ENCODE data around the gene ATRN. TPM values are rescaled to one million over a fixed set of nuclear protein-coding genes. Genes with fewer than 3 reads are reported as not detected.

Gene ATRN
- total and polyA plus RNA-seq, 2 experiments from 2014 or later: 2.2 to 18.3 TPM

DNA sequence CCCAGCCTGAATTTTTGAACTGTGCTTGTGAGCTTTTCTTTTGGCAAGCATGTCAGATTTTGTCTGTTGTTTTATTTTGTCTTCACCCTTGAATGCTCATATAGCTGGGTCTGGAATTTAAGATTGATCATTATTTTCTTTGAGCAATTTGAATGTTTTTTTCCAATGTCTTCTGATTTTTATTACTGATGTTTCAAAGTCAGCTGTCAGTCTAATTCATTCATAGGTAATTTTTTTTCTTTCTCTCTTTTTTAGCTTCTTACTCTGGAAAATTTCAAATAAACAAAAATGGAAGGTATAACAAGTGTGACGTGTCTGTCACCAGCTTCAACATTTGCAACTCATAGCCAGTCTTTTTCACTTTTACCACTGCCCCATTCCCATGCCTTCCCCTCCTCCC, 15.1 kb downstream of the ATRN start:
- no peaks in the 10 kb centered on the region for H3F3A ChIP-seq (replicated peaks; ENCODE audit: low read depth)
- Mint-ChIP-seq H3K27ac (no peak overlapping the region), H3K4me1 (no peaks in the 10 kb centered on the region), H3K9me3 (peaks cover 16% of the 10 kb centered on the region), H3K36me3 (ENCODE audit: low read depth) (peaks cover 10% of the 10 kb centered on the region), H3K4me3 (no peak overlapping the region), H3K27me3 (ENCODE audit: insufficient read depth, low read depth, poor library complexity) (no peaks in the 10 kb centered on the region)
- no peaks in the 10 kb centered on the region for H3K4me1 ChIP-seq (ENCODE audit: insufficient read depth)
- H3K79me2 ChIP-seq (replicated peaks; ENCODE audit: insufficient read depth): peaks cover 32% of the 10 kb centered on the region
- H3K4me3 ChIP-seq: no peak overlapping the region
- H3K9me2 ChIP-seq (ENCODE audit: insufficient read depth): 0 out of 2 replicates have a peak, but pooled peaks cover 5% of the 10 kb centered on the region
- ATAC-seq (no peak), DNase-seq (ENCODE audit: low spot score) (no peak)
- no peak overlapping the region for H2AFZ ChIP-seq
- no peaks in the 10 kb centered on the region for H4K20me1 ChIP-seq (replicated peaks; ENCODE audit: insufficient read depth)
- H3K36me3 ChIP-seq (ENCODE audit: insufficient read depth): no peaks in the 10 kb centered on the region; the same call in 1 of the 2 replicates
- H3K27me3 ChIP-seq (ENCODE audit: insufficient read depth): no peaks in the 10 kb centered on the region
- H3K27ac ChIP-seq (ENCODE audit: low read depth): no peak overlapping the region
- TF ChIP-seq, protein P1, sequence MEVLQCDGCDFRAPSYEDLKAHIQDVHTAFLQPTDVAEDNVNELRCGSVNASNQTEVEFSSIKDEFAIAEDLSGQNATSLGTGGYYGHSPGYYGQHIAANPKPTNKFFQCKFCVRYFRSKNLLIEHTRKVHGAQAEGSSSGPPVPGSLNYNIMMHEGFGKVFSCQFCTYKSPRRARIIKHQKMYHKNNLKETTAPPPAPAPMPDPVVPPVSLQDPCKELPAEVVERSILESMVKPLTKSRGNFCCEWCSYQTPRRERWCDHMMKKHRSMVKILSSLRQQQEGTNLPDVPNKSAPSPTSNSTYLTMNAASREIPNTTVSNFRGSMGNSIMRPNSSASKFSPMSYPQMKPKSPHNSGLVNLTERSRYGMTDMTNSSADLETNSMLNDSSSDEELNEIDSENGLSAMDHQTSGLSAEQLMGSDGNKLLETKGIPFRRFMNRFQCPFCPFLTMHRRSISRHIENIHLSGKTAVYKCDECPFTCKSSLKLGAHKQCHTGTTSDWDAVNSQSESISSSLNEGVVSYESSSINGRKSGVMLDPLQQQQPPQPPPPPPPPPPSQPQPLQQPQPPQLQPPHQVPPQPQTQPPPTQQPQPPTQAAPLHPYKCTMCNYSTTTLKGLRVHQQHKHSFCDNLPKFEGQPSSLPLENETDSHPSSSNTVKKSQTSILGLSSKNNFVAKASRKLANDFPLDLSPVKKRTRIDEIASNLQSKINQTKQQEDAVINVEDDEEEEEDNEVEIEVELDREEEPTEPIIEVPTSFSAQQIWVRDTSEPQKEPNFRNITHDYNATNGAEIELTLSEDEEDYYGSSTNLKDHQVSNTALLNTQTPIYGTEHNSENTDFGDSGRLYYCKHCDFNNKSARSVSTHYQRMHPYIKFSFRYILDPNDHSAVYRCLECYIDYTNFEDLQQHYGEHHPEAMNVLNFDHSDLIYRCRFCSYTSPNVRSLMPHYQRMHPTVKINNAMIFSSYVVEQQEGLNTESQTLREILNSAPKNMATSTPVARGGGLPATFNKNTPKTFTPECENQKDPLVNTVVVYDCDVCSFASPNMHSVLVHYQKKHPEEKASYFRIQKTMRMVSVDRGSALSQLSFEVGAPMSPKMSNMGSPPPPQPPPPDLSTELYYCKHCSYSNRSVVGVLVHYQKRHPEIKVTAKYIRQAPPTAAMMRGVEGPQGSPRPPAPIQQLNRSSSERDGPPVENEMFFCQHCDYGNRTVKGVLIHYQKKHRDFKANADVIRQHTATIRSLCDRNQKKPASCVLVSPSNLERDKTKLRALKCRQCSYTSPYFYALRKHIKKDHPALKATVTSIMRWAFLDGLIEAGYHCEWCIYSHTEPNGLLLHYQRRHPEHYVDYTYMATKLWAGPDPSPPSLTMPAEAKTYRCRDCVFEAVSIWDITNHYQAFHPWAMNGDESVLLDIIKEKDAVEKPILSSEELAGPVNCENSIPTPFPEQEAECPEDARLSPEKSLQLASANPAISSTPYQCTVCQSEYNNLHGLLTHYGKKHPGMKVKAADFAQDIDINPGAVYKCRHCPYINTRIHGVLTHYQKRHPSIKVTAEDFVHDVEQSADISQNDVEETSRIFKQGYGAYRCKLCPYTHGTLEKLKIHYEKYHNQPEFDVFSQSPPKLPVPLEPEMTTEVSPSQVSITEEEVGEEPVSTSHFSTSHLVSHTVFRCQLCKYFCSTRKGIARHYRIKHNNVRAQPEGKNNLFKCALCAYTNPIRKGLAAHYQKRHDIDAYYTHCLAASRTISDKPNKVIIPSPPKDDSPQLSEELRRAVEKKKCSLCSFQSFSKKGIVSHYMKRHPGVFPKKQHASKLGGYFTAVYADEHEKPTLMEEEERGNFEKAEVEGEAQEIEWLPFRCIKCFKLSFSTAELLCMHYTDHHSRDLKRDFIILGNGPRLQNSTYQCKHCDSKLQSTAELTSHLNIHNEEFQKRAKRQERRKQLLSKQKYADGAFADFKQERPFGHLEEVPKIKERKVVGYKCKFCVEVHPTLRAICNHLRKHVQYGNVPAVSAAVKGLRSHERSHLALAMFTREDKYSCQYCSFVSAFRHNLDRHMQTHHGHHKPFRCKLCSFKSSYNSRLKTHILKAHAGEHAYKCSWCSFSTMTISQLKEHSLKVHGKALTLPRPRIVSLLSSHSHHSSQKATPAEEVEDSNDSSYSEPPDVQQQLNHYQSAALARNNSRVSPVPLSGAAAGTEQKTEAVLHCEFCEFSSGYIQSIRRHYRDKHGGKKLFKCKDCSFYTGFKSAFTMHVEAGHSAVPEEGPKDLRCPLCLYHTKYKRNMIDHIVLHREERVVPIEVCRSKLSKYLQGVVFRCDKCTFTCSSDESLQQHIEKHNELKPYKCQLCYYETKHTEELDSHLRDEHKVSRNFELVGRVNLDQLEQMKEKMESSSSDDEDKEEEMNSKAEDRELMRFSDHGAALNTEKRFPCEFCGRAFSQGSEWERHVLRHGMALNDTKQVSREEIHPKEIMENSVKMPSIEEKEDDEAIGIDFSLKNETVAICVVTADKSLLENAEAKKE (CRISPR knock-in tag; IDR thresholded peaks at IDR 0.05): no peak
- TF ChIP-seq EZH2phosphoT487 (IDR thresholded peaks at IDR 0.05; ENCODE audit: unreplicated experiment) (no peak), POLR2AphosphoS5 (IDR thresholded peaks at IDR 0.05; ENCODE audit: low read depth) (no peak), JUNB (IDR thresholded peaks at IDR 0.05; ENCODE audit: unreplicated experiment) (no peak), NANOG (IDR thresholded peaks at IDR 0.05; ENCODE audit: borderline replicate concordance) (no peak), CREB1 (CRISPR knock-in tag; IDR thresholded peaks at IDR 0.05; ENCODE audit: low read depth) (no peak), EZH2 (IDR thresholded peaks at IDR 0.05; ENCODE audit: low read depth, unreplicated experiment) (no peak), ZNF114 (CRISPR knock-in tag; IDR thresholded peaks at IDR 0.05) (no peak), ZNF331 (CRISPR knock-in tag; IDR thresholded peaks at IDR 0.05; ENCODE audit: low read depth) (no peak), CTCF (conservative IDR thresholded peaks at IDR 0.05; ENCODE audit: low read depth in 2 of 2) (no peak), STAT1 (IDR thresholded peaks at IDR 0.05; ENCODE audit: unreplicated experiment) (no peak)
- TF ChIP-seq, protein P2, sequence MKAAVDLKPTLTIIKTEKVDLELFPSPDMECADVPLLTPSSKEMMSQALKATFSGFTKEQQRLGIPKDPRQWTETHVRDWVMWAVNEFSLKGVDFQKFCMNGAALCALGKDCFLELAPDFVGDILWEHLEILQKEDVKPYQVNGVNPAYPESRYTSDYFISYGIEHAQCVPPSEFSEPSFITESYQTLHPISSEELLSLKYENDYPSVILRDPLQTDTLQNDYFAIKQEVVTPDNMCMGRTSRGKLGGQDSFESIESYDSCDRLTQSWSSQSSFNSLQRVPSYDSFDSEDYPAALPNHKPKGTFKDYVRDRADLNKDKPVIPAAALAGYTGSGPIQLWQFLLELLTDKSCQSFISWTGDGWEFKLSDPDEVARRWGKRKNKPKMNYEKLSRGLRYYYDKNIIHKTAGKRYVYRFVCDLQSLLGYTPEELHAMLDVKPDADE (IDR thresholded peaks at IDR 0.05): no peak
- TF ChIP-seq, protein P3, sequence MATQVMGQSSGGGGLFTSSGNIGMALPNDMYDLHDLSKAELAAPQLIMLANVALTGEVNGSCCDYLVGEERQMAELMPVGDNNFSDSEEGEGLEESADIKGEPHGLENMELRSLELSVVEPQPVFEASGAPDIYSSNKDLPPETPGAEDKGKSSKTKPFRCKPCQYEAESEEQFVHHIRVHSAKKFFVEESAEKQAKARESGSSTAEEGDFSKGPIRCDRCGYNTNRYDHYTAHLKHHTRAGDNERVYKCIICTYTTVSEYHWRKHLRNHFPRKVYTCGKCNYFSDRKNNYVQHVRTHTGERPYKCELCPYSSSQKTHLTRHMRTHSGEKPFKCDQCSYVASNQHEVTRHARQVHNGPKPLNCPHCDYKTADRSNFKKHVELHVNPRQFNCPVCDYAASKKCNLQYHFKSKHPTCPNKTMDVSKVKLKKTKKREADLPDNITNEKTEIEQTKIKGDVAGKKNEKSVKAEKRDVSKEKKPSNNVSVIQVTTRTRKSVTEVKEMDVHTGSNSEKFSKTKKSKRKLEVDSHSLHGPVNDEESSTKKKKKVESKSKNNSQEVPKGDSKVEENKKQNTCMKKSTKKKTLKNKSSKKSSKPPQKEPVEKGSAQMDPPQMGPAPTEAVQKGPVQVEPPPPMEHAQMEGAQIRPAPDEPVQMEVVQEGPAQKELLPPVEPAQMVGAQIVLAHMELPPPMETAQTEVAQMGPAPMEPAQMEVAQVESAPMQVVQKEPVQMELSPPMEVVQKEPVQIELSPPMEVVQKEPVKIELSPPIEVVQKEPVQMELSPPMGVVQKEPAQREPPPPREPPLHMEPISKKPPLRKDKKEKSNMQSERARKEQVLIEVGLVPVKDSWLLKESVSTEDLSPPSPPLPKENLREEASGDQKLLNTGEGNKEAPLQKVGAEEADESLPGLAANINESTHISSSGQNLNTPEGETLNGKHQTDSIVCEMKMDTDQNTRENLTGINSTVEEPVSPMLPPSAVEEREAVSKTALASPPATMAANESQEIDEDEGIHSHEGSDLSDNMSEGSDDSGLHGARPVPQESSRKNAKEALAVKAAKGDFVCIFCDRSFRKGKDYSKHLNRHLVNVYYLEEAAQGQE (IDR thresholded peaks at IDR 0.05; ENCODE audit: unreplicated experiment): no peak
- no peak overlapping the region for H3K4me2 ChIP-seq
